IPS DF 19.7 (cell line): ENCODE results near the gene WDR81.
"Not testable (repeated sequence)": the region's sequence is repeated elsewhere in the genome, so short reads cannot be mapped to it uniquely, and the experiment has no call there.

ENCODE experiments used
- DNase-seq: peaks from one replicate; pipeline ENCODE4 v3.0.0-alpha.2; 2013; ENCODE audit warnings: low read depth, low spot score

WDR81 gene

DNA sequence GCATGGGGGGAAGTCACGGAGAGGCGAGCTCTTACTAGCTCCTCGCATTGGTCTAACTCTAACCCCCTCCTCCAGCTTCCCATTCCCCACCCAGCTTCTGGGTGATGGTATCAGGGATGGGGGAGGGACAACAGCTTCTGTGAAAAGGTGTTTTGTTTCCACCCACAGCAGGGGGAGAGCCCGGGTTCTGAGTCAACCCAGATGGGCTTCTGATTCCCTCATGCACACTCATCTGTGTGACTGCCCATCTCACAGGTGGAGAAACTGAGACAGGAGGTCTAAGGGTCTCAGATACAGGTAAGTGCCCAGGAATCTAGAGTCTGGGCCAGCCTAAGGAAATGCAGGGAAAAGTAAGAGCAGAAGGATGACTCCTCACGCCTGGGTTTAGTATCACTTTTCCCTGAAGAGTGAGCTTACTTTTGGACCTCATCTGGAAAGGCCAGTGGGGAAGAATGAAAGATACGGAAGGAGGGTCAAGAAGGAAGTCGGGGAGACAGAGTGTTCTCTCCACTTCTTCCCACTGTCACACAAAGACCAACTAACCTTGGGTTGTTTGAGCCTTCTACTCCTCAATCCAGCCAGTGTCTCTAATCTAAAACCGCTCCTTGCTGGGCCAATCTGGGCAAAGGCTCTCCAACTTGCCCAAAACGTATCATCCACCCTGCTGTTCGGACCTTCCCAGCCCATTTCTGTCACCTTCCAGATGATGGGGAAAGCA lies 11.2 kb upstream of the WDR81 start:
- DNase-seq, result no peak

DNA sequence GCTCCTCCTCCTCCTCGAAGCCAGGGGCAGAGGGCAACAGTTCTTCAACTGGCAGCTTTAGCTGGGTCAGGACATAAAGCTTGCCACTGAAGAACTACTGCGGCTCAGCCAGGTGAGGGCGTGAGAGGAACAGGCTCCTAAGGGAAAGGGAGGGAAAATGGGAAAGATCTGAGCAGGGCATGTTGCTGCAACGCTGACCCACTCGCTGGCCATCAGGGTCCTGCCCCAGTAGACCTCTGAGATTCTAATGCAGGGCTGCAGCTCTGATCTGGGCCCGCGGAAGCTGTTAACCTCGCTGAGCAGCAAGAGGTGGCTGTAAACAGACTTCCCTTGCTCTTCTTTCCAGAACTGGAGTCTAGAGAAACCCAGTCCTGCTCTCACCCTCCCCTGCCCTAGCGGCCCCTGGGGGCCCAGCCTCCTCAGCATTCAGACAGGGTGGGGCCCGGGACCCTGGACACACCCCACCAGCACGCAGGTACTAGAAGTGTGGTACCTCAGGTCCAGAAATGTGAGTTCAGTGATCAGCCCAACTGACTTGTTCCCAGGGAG lies 10.6 kb upstream of the WDR81 start:
- DNase-seq, result no peak

DNA sequence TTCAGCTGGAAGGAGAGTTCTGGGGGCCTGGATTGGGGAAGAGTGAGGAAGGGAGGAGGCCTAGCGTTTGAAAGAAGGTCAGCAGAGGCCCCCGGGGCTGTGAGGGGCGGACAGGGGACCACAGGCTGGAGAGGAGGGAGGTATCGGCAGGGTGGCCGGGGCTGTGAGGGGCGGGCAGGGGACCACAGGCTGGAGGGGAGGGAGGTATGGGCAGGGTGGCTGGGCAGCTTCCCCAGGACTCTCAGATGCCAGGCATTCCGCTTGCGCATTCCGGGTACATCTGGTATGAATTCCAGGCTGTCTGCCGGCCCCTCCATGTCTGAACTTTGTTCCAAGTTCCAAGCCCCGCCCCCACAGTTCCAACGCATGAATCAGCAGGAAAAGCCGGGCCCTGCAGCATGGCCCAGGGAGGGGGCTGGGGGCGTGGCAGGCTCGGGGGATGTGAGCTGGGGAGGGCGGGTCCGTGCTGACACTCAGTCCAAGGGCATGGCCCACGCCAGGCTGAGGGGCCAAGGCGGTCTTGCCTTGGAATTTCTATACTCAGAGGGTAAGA lies 10.0 kb upstream of the WDR81 start:
- DNase-seq, result no peak

DNA sequence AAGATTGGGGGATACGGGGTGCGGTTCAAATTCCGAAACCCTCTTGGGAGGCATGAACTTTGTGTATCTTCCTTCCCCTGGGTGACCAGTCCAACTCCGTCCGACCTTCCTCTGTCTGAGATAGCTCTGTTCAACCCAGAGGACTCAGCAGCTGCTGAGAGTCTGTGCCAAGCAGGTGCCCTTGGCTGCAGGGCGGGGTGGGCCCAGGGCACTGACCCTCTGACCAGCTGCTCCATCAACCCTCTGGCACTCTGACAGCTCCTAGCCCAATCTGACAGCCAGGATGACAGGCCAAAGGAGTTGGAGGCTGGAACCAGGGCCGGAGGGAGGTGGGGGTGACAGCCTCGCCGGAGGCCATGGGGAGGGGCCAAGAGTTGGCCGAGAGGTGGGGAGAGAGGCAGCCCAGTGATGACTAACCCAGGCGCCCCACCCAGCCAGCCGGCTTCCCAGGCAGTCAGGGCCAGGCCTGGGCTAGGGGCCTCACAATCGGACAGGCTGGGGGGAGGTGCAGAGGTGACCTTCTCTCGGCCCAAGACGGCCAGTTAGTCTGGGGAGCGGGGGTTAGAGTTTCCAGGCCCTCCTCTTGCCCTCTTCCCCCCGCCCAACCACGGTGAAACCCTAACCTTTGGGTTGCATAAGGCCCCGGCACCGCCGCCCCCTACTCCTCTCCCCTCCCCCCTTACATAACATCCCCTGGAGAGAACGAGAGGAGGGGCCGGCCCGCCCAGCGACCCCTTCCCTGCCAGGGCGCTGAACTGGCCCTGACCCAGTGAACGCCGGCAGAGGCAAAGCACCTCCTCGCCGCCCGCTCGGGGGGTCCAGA lies 9.3 kb upstream of the WDR81 start:
- no peak for DNase-seq

DNA sequence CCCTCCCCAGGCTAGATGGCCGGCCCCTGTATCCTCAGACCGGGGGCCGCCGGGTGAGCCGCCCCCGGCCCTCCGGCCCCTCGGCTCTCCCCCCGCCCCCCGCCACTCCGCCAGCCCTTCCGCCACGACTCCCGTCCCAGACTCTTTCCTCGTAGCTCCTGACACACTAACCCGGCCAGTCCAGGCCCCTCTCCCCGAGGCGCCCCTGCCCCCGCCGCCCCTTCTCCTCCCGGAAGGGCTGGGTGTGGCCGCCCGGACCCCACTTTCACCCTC lies 8.8 kb upstream of the WDR81 start:
- no peak for DNase-seq

DNA sequence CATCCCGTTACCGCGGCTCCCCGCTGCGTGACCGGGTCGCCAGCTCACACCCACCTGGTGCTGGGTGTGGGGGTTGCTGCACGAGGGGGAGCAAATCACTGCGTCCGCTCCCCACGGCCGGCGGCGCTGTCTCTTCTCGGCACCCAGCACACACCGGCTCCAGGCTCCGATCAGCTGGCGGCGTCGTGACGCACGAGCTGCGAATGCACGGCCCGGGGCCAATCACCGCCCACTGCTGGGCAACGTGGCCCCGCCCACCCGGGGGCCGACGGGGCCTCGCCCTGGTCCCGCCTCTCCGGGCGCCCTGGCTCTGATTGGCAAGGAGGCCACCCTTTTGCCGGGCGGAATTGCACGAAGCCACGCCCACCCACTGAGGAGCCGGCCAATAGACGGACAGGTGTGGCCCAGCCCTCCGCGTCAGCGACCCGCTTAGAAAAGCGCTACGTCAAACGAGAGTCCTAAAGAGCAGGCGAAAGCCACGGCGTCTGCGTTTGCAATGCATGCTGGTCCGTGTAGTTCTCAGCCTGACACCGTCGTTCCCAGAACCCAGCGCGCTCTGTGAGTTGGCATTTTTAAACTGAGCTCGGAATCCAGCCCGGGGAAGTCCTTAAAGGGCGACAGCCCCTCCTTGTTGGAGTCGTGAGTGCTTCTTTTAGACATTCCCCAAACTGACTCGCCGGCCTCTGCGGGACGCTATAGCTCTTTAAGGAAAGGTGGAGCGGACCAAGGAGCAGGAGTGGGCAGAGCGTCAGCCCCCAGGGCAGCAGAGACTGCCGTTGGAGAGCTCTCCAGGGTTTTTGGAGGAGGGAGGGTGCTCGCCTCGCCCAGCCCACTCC lies 8.2 kb upstream of the WDR81 start:
- peak; percentile 98 for DNase-seq

DNA sequence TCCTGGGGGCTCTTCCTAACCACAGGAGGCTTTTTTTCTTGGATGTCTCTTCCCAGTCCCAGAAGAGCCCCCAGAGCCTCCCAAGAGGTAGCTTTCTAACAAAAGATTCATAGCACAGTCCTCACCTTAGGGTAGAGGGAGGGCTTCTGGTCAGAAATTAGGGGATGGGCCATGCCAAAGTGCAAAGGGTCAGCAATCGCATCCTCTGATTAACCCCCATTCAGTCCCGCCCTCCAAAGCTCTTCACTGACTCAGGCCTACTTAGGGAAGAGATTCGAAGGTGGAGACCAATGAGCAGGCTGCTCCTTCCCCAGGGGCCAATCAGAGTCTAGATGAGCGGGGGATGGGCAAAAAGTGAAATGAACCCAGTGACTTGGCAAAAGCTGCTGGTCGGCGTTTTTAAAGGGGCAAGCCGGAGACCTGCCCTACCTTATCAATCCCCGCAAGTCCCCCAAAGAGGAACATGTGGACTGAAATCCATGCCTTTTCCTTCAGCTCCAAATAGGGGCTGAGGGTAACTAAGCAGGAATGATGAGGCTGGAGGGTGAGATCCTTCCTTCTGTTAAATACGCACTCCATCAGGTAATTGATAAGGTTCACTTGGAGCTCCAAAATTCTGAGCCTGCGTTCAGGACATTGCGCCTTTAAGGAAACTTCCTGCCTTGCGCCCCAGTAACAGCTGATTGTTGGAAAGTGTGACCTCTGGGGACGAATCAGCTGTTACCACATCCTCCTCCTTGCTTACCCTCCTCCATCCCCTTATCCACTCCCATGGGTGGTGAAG lies 7.4 kb upstream of the WDR81 start:
- peak; percentile 100 for DNase-seq

DNA sequence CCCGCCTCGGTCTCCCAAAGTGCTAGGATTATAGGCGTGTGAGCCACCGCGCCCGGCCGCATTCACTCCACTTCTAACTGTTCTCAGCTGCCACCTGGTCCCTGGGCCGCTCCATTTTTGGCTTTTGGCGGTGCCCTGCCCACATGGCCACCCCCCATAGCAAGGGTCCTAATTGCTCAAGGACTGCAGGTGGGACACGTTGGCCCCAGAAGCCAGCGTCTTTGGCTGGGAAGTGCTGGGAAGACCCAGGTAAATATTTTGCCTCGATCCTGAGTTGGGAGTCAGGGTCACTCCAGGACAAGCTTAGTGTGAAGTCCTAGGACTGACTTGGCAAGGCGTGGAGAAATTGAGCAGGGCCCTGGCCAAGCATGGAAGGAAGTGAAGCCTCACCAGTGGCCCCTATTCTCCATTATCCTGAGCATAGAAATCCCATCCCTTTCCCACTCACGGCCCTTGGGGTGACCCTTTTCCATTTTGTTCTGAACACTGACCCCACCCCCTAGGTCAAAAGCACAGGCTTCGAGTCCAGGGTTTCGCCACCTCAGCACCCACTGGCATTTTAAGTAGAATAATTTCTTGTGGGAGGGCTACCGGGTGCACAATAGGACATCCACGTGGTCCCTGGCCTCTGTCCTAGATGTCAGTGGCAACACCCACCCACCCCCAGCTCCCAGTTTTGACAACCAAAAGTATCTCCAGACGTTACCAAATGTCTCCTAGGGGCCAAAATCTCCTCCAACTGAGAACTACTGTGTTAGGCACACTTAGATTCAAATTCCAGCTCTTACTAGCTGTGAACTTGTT lies 5.9 kb upstream of the WDR81 start:
- DNase-seq, result no peak

DNA sequence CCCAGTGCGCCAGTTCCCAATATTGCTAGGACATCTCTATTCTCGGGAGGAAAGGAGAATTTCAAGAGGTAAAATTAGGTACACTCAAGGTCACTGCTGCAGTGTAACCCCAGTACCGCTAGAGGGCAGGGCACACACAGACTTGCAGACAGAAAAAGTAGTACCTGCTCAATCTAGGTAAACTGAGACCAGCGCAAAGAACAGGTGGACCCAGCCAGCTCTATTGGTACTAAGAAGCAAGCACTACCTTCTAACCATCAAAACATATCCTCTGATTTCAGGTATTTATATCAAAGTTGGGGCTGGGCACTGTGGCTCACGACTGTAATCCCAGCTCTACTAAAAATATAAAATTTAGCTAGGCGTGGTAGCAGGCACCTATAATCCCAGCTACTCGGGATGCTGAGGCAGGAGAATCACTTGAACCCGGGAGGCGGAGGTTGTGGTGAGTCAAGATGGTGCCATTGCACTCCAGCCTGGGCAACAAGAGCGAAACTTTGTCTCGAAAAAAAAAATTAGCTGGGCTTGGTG lies 3.6 kb upstream of the WDR81 start:
- DNase-seq, result no peak

DNA sequence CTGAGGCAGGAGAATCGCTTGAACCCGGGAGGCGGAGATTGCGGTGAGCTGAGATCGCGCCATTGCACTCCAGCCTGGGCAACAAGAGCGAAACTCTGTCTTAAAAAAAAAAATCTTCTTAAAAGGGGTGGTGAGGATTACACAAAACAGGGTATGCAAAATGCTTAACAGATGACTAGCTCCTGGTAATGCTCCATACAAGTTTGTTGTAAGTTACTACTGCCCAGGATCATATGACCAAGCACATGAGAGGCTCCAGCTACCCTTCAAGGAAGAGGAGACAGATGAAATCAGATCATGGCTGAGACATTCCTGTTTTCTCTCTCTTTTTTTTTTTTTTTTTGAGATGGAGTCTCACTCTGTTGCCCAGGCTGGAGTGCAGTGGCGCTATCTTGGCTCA lies 2.5 kb upstream of the WDR81 start:
- not testable (repeated sequence) for DNase-seq

DNA sequence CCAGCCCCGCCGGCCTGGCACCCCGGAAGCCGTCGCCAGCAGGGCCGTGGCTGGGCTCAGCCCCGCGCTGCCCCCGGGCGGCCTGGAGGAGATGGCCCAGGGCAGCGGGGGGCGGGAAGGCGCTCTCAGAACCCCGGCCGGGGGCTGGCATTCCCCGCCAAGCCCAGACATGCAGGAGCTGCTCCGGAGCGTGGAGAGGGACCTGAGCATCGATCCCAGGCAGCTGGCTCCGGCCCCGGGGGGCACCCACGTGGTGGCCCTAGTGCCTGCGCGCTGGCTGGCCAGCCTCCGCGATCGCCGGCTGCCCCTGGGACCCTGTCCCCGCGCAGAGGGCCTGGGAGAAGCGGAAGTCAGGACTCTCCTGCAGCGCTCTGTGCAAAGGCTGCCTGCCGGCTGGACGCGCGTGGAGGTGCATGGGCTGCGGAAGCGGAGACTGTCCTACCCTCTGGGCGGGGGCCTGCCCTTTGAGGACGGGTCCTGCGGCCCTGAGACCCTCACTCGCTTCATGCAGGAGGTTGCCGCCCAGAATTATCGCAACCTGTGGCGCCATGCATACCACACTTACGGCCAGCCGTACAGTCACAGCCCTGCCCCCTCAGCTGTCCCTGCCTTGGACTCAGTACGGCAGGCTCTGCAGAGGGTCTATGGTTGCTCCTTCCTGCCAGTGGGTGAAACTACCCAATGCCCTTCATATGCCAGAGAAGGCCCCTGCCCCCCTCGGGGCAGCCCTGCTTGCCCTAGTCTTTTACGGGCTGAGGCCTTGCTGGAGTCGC lies 551 bp downstream of the WDR81 start:
- DNase-seq, result no peak

DNA sequence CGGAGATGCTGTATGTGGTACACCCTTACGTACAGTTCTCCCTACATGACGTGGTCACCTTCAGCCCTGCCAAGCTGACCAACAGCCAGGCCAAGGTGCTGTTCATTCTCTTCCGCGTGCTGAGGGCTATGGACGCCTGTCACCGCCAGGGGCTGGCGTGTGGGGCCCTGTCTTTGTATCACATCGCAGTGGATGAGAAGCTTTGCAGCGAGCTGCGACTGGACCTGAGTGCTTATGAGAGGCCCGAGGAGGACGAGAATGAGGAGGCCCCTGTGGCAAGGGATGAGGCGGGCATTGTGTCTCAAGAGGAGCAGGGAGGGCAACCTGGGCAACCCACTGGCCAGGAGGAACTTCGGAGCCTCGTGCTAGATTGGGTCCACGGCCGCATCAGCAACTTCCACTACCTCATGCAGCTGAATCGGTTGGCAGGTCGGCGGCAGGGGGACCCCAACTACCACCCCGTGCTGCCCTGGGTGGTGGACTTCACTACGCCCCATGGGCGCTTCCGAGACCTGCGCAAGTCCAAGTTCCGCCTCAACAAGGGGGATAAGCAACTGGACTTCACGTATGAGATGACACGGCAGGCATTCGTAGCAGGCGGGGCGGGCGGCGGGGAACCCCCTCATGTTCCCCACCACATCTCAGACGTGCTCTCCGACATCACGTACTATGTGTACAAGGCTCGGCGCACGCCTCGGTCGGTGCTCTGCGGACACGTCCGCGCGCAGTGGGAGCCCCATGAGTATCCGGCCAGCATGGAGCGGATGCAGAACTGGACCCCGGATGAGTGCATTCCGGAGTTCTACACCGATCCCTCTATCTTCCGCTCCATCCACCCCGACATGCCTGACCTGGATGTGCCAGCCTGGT lies 1.4 kb downstream of the WDR81 start:
- DNase-seq, result no peak

DNA sequence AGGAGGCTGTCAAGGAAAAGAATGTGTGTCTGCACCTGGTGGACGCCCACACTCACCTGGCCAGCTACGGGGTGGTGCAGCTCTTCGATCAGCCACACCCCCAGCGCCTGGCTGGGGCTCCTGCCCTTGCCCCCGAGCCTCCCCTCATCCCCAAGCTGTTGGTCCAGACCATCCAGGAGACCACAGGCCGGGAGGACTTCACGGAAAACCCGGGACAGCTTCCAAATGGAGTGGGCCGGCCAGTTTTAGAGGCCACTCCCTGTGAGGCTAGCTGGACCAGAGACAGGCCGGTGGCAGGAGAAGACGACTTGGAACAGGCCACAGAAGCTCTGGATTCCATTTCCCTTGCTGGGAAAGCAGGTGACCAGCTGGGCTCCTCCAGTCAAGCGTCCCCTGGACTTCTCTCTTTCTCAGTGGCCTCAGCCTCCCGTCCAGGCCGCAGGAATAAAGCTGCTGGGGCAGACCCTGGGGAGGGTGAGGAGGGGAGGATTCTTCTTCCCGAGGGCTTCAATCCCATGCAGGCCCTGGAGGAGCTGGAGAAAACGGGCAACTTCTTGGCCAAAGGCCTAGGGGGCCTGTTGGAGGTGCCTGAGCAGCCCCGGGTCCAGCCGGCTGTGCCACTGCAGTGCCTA lies 2.2 kb downstream of the WDR81 start:
- no peak for DNase-seq

DNA sequence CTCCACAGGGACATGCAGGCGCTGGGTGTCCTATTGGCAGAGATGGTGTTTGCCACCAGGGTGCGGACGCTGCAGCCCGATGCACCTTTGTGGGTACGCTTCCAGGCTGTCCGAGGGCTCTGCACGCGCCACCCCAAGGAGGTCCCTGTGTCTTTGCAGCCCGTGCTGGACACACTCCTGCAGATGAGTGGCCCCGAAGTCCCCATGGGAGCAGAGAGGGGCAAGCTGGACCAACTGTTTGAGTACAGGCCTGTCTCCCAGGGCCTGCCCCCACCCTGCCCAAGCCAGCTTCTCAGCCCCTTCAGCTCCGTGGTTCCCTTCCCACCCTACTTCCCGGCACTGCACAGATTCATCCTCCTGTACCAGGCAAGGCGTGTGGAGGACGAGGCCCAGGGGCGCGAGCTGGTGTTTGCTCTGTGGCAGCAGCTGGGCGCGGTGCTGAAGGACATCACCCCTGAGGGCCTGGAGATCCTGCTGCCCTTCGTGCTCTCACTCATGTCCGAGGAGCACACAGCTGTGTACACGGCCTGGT lies 2.8 kb downstream of the WDR81 start:
- DNase-seq, result no peak

DNA sequence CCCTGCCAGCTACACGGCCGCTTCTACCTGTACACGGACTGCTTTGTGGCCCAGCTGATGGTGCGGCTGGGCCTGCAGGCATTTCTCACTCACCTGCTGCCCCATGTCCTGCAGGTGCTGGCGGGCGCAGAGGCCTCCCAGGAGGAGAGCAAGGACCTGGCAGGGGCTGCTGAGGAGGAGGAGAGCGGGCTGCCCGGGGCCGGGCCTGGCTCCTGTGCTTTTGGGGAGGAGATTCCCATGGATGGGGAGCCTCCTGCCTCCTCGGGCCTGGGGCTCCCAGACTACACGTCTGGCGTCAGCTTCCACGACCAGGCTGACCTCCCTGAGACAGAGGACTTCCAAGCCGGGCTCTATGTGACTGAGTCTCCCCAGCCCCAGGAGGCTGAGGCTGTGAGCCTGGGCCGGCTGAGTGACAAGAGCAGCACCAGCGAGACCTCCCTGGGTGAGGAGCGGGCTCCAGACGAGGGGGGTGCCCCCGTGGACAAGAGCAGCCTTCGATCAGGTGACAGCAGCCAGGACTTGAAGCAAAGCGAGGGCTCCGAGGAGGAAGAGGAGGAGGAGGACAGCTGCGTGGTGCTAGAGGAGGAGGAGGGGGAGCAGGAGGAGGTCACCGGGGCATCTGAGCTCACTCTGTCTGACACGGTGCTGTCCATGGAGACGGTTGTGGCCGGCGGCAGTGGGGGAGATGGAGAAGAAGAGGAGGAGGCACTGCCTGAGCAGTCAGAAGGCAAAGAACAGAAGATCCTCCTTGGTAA lies 3.5 kb downstream of the WDR81 start:
- DNase-seq, result no peak

DNA sequence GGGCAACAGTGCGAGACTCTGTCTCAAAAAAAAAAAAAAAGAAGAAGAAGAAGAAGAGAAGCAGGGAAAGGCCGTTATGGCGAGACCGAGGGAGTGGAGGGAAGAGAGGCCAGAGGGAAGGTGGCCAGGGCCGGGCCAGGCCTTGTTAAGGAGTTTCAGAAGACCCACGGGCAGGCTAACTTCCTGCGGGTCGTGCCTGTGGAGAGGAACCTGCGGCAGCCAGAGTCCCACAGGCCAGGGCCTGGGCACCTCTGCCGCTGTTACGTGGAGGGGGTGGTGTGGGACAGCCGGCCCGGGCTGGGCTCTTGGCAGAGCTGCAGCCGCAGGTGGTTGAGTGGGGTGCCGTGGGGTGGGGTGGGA lies 5.4 kb downstream of the WDR81 start:
- DNase-seq, result no peak
